Measurements from ENCODE around the gene DPF3. TPM values are rescaled to one million over a fixed set of nuclear protein-coding genes. Genes with fewer than 3 reads are reported as not detected.

The DPF3 gene
- total RNA-seq, 3 donors from 2014 or later, result 0.32 to 2.8 (median 1.3) TPM

- Histone ChIP-seq H3K27me3 (no peaks in the 10 kb centered on the region), H3K4me1 (no peaks in the 10 kb centered on the region), H3K9me3 (no peaks in the 10 kb centered on the region), H3K36me3 (no peaks in the 10 kb centered on the region), H3K27ac (no peak overlapping the region), H3K4me3 (no peak overlapping the region)
- TF ChIP-seq POLR2AphosphoS5 (IDR thresholded peaks at IDR 0.05) (no peak), POLR2A (IDR thresholded peaks at IDR 0.05) (no peak)
- TF ChIP-seq, protein P1, sequence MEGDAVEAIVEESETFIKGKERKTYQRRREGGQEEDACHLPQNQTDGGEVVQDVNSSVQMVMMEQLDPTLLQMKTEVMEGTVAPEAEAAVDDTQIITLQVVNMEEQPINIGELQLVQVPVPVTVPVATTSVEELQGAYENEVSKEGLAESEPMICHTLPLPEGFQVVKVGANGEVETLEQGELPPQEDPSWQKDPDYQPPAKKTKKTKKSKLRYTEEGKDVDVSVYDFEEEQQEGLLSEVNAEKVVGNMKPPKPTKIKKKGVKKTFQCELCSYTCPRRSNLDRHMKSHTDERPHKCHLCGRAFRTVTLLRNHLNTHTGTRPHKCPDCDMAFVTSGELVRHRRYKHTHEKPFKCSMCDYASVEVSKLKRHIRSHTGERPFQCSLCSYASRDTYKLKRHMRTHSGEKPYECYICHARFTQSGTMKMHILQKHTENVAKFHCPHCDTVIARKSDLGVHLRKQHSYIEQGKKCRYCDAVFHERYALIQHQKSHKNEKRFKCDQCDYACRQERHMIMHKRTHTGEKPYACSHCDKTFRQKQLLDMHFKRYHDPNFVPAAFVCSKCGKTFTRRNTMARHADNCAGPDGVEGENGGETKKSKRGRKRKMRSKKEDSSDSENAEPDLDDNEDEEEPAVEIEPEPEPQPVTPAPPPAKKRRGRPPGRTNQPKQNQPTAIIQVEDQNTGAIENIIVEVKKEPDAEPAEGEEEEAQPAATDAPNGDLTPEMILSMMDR (IDR thresholded peaks at IDR 0.05), result no peak
- DNase-seq (ENCODE audit: low spot score in 2 of 2), result no peak
- intact Hi-C loops (cut with DNase I; ENCODE audit: low total_unique reads), result no loop called here
Observed at GRCh38 chr14:72663956-72664650, 229.8 kb downstream of the DPF3 start.

GRCh38 chr14:72663076-72663487, 230.8 kb downstream of the DPF3 start:
- intact Hi-C loops (cut with DNase I; ENCODE audit: low total_unique reads), result no loop called here
- H3K4me1 ChIP-seq, result no peaks in the 10 kb centered on the region
- no peaks in the 10 kb centered on the region for H3K36me3 ChIP-seq
- H3K27ac ChIP-seq, result no peak overlapping the region
- no peaks in the 10 kb centered on the region for H3K27me3 ChIP-seq
- H3K4me3 ChIP-seq, result no peak overlapping the region
- no peaks in the 10 kb centered on the region for H3K9me3 ChIP-seq
- DNase-seq (ENCODE audit: low spot score in 2 of 2), result no peak
- TF ChIP-seq POLR2AphosphoS5 (IDR thresholded peaks at IDR 0.05) (no peak), POLR2A (IDR thresholded peaks at IDR 0.05) (no peak)
- TF ChIP-seq, protein P1 (IDR thresholded peaks at IDR 0.05), result no peak

DNA sequence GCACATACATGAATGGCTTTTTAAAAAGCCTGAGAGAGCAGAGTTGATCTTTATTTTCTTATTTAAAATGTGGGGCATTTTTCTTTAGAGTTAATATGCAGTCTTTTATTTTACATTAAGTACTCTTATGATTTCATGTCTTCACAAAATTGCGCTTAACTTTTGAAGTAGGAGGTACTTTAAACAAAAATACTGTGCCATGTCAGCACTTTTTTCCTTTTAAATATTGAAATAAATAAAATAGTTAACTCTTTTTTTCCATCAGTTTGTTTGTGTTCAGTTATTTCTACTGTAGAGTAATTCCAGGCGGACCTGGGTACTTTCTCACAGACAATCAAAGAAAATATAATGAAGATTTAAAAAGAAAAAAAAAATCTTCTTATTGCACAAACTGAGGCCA, 231.7 kb downstream of the DPF3 start:
- TF ChIP-seq, protein P1 (IDR thresholded peaks at IDR 0.05), result no peak
- TF ChIP-seq POLR2AphosphoS5 (IDR thresholded peaks at IDR 0.05) (no peak), POLR2A (IDR thresholded peaks at IDR 0.05) (no peak)

GRCh38 chr14:72657214-72657921, 236.5 kb downstream of the DPF3 start:
- intact Hi-C loops (cut with DNase I; ENCODE audit: low total_unique reads), result no loop called here
- Histone ChIP-seq H3K27ac (no peak overlapping the region), H3K4me3 (no peak overlapping the region), H3K27me3 (no peaks in the 10 kb centered on the region), H3K36me3 (no peaks in the 10 kb centered on the region), H3K4me1 (no peaks in the 10 kb centered on the region), H3K9me3 (no peaks in the 10 kb centered on the region)
- DNase-seq (ENCODE audit: low spot score in 2 of 2), result no peak
- TF ChIP-seq, protein P1 (IDR thresholded peaks at IDR 0.05), result no peak
- TF ChIP-seq POLR2AphosphoS5 (IDR thresholded peaks at IDR 0.05) (no peak), POLR2A (IDR thresholded peaks at IDR 0.05) (no peak)

More for the DNA sequence above, 231.7 kb downstream of the DPF3 start:
- DNase-seq (ENCODE audit: low spot score in 2 of 2), result no peak
- Histone ChIP-seq H3K4me1 (no peaks in the 10 kb centered on the region), H3K4me3 (no peak overlapping the region), H3K27me3 (no peaks in the 10 kb centered on the region), H3K27ac (no peak overlapping the region), H3K36me3 (no peaks in the 10 kb centered on the region), H3K9me3 (no peaks in the 10 kb centered on the region)
- intact Hi-C loops (cut with DNase I; ENCODE audit: low total_unique reads), result no loop called here

DNA sequence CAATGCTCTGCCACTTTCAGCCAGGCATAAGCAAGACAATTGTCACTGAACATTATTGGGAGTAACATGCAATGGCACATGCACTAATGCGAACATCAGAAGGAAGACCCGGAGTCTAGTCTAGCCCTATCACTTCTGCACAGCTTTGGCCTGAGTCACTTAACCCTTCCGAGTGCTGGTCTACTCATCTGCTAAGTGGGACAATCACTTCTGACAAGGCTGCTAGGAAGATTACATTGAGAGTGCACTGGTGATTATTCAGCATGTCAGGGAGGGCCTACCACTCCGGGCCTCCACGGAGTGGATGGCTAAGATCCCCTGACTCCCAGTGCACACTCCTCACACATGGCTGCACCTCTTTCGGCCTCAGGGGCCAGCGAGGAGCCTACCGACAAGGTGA, 240.9 kb downstream of the DPF3 start:
- Histone ChIP-seq H3K9me3 (no peaks in the 10 kb centered on the region), H3K27me3 (no peaks in the 10 kb centered on the region), H3K27ac (no peak overlapping the region), H3K4me1 (no peaks in the 10 kb centered on the region), H3K4me3 (no peak overlapping the region), H3K36me3 (no peaks in the 10 kb centered on the region)
- TF ChIP-seq POLR2AphosphoS5 (IDR thresholded peaks at IDR 0.05) (no peak), POLR2A (IDR thresholded peaks at IDR 0.05) (no peak)
- TF ChIP-seq, protein P1 (IDR thresholded peaks at IDR 0.05), result no peak
- DNase-seq (ENCODE audit: low spot score in 2 of 2), result no peak
- intact Hi-C loops (cut with DNase I; ENCODE audit: low total_unique reads), result no loop called here
